H9 (cell line): ENCODE data around the gene CEBPE. TPM values are rescaled to one million over a fixed set of nuclear protein-coding genes. Genes with fewer than 3 reads are reported as not detected.
A peak's percentile ranks its signal among the peaks of the same experiment; 100 is the strongest.

Source experiments
- DNase-seq: peaks from one replicate; pipeline ENCODE4 v3.0.0-alpha.2; 2017
- H2AFZ ChIP-seq: one replicate; pipeline ENCODE4 v1.6.1; 2013; ENCODE audit warnings: mild to moderate bottlenecking, low read length, control low read depth, moderate library complexity
- H2AK5ac ChIP-seq: 2 replicates; pipeline ENCODE4 v1.6.1; 2013; ENCODE audit warnings: low read length, control low read depth, mixed read lengths; ENCODE audit not compliant: insufficient read length
- H2BK120ac ChIP-seq: one replicate; pipeline ENCODE4 v1.6.1; 2013; ENCODE audit warnings: low read depth, mild to moderate bottlenecking, low read length, control low read depth, inconsistent platforms; ENCODE audit not compliant: poor library complexity, severe bottlenecking
- H2BK12ac ChIP-seq: 2 replicates; pipeline ENCODE4 v1.6.1; 2013; ENCODE audit warnings: low read length, control low read depth, mixed read lengths, low read depth; ENCODE audit not compliant: insufficient read length
- H2BK15ac ChIP-seq: 2 replicates; pipeline ENCODE4 v1.6.1; 2013; ENCODE audit warnings: low read depth, low read length, control low read depth
- H2BK20ac ChIP-seq: one replicate; pipeline ENCODE4 v1.6.1; 2013; ENCODE audit warnings: low read depth, mild to moderate bottlenecking, low read length, control low read depth, inconsistent platforms; ENCODE audit not compliant: poor library complexity, severe bottlenecking
- H2BK5ac ChIP-seq: 2 replicates; pipeline ENCODE4 v1.6.1; 2013; ENCODE audit warnings: low read length, control low read depth, mixed read lengths; ENCODE audit not compliant: insufficient read length
- H3K14ac ChIP-seq: 2 replicates; pipeline ENCODE4 v1.6.1; 2013; ENCODE audit warnings: low read length, control low read depth; ENCODE audit not compliant: insufficient read depth
- H3K18ac ChIP-seq: 2 replicates; pipeline ENCODE4 v1.6.1; 2013; ENCODE audit warnings: low read depth, mild to moderate bottlenecking, mixed read lengths, low read length, control low read depth; ENCODE audit not compliant: insufficient read length
- H3K23ac ChIP-seq: 2 replicates; pipeline ENCODE4 v1.6.1; 2013; ENCODE audit warnings: low read length, control low read depth, mixed read lengths, low read depth; ENCODE audit not compliant: insufficient read length
- H3K23me2 ChIP-seq: 2 replicates; pipeline ENCODE4 v1.6.1; 2013; ENCODE audit warnings: low read depth, mild to moderate bottlenecking, mixed read lengths, low read length, control low read depth; ENCODE audit not compliant: insufficient read length, poor library complexity, severe bottlenecking
- H3K27ac ChIP-seq: 2 replicates; pipeline ENCODE4 v1.5.1; 2013; ENCODE audit warnings: low read length, control low read depth, mixed read lengths, low read depth; ENCODE audit not compliant: insufficient read length
- H3K27me3 ChIP-seq: 2 replicates; pipeline ENCODE4 v1.6.1; 2013; ENCODE audit warnings: low read length, control low read depth, inconsistent platforms; ENCODE audit not compliant: insufficient read depth
- H3K4ac ChIP-seq: 2 replicates; pipeline ENCODE4 v1.6.1; 2013; ENCODE audit warnings: low read depth, mild to moderate bottlenecking, control low read depth, inconsistent platforms, low read length, moderate library complexity
- H3K4me1 ChIP-seq: 2 replicates; pipeline ENCODE4 v1.6.1; 2013; ENCODE audit warnings: low read length, control low read depth, inconsistent platforms; ENCODE audit not compliant: insufficient read depth
- H3K4me2 ChIP-seq: 2 replicates; pipeline ENCODE4 v1.6.1; 2013; ENCODE audit warnings: low read length, control low read depth, mixed read lengths; ENCODE audit not compliant: insufficient read length, insufficient read depth
- H3K56ac ChIP-seq: 2 replicates; pipeline ENCODE4 v1.6.1; 2013; ENCODE audit warnings: low read depth, mild to moderate bottlenecking, mixed read lengths, low read length, control low read depth; ENCODE audit not compliant: insufficient read length
- H3K79me1 ChIP-seq: 2 replicates; pipeline ENCODE4 v1.6.1; 2013; ENCODE audit warnings: low read depth, mild to moderate bottlenecking, moderate library complexity, low read length, control low read depth, inconsistent platforms; ENCODE audit not compliant: insufficient read depth, poor library complexity, severe bottlenecking
- H3K79me2 ChIP-seq: 2 replicates; pipeline ENCODE4 v1.6.1; 2013; ENCODE audit warnings: low read length, control low read depth, inconsistent platforms; ENCODE audit not compliant: insufficient read depth
- H3K9ac ChIP-seq: 2 replicates; pipeline ENCODE4 v1.6.1; 2013; ENCODE audit warnings: low read length, control low read depth, mixed read lengths; ENCODE audit not compliant: insufficient read length; ENCODE audit errors: extremely low read depth
- H3K9me3 ChIP-seq: one replicate; pipeline ENCODE4 v1.6.1; 2013; ENCODE audit warnings: low read depth, low read length, inconsistent platforms; ENCODE audit not compliant: control insufficient read depth
- H3T11ph ChIP-seq: one replicate; pipeline ENCODE4 v1.6.1; 2013; ENCODE audit warnings: mild to moderate bottlenecking, low read length, control low read depth, inconsistent platforms
- H4K20me1 ChIP-seq: one replicate; pipeline ENCODE4 v1.6.1; 2013; ENCODE audit not compliant: control insufficient read depth, insufficient read length, insufficient read depth
- H4K5ac ChIP-seq: 2 replicates; pipeline ENCODE4 v1.6.1; 2013; ENCODE audit warnings: low read depth, mild to moderate bottlenecking, mixed read lengths, low read length, control low read depth; ENCODE audit not compliant: insufficient read length
- H4K8ac ChIP-seq: replicated peaks from 2 replicates; pipeline ENCODE4 v1.6.1; 2013; ENCODE audit warnings: low read length, control low read depth, mixed read lengths, low read depth; ENCODE audit not compliant: insufficient read length
- H4K91ac ChIP-seq: 2 replicates; pipeline ENCODE4 v1.6.1; 2013; ENCODE audit warnings: low read depth, mild to moderate bottlenecking, moderate library complexity, mixed read lengths, low read length, control low read depth; ENCODE audit not compliant: insufficient read length
- H3K27ac Mint-ChIP-seq, 3 experiments: 2 replicates in 2 of 3; 3 replicates in 1 of 3; pipeline ENCODE4 v1.8.0; 2020 to 2021; ENCODE audit warnings: mixed read lengths in 3 of 3, mild to moderate bottlenecking in 1 of 3, moderate library complexity in 1 of 3
- H3K27me3 Mint-ChIP-seq: 2 replicates; pipeline ENCODE4 v1.8.0; 2021; ENCODE audit warnings: low read depth, mild to moderate bottlenecking, moderate library complexity, mixed read lengths
- H3K36me3 Mint-ChIP-seq, 3 experiments: 2 replicates in 2 of 3; 3 replicates in 1 of 3; pipeline ENCODE4 v1.8.0; 2020 to 2021; ENCODE audit warnings: low read depth in 3 of 3, mixed read lengths in 3 of 3; ENCODE audit not compliant: insufficient read depth in 1 of 3
- H3K4me1 Mint-ChIP-seq, 2 experiments: 2 replicates each; pipeline ENCODE4 v1.8.0; 2020; ENCODE audit warnings: mixed read lengths in 2 of 2
- H3K4me3 Mint-ChIP-seq, 2 experiments: 2 replicates in 1 of 2; 3 replicates in 1 of 2; pipeline ENCODE4 v1.8.0; 2020 to 2021; ENCODE audit warnings: mild to moderate bottlenecking in 2 of 2, mixed read lengths in 2 of 2, moderate library complexity in 1 of 2
- H3K9me3 Mint-ChIP-seq, 2 experiments: 2 replicates in 1 of 2; 3 replicates in 1 of 2; pipeline ENCODE4 v1.8.0; 2020; ENCODE audit warnings: mild to moderate bottlenecking in 2 of 2, mixed read lengths in 2 of 2, moderate library complexity in 1 of 2
- CTCF ChIP-seq: fragments of 200-600 bp; sonication (generic); conservative IDR thresholded peaks from 3 replicates; pipeline ENCODE4 v1.8.0; 2021; ENCODE audit warnings: antibody characterized with exemption, mild to moderate bottlenecking
- WGBS: extraction: QIAGEN DNeasy Blood & Tissue Kit; methylation state at CpG from one replicate; pipeline ENCODE4 v1.1.7; 2013; ENCODE audit warnings: missing lambda C conversion rate, low lambda C conversion rate, mixed read lengths; ENCODE audit not compliant: insufficient read length; ENCODE audit errors: extremely low coverage; 5-methylcytosine and 5-hydroxymethylcytosine counted together
- total RNA-seq: library from RNA; stranded (reverse); gene quantifications from 2 replicates; pipeline ENCODE4 v1.2.1, GENCODE V29; 2021

Gene CEBPE
- total RNA-seq, 1 experiment from 2014 or later = not detected

- H4K20me1 ChIP-seq = no peaks in the 10 kb centered on the region
- H3K27me3 ChIP-seq = no peaks in the 10 kb centered on the region
- no peak overlapping the region for H3K14ac ChIP-seq
- H2AFZ ChIP-seq = no peak overlapping the region
- H3T11ph ChIP-seq = no peak overlapping the region
- no peak overlapping the region for H4K8ac ChIP-seq
- H2BK15ac ChIP-seq = no peak overlapping the region
- H3K79me1 ChIP-seq = no peaks in the 10 kb centered on the region
- peaks cover 11% of the 10 kb centered on the region for H3K4me1 ChIP-seq
- H2BK120ac ChIP-seq = no peak overlapping the region
- no peak overlapping the region for H3K23ac ChIP-seq
- no peaks in the 10 kb centered on the region for H3K9me3 ChIP-seq
- H2BK5ac ChIP-seq = no peak overlapping the region
- peak overlapping the region in 2 of 3 experiments; percentile 9 to 82; a peak in 5 of 7 replicates for H3K27ac Mint-ChIP-seq
- H3K9me3 Mint-ChIP-seq = no peaks in the 10 kb centered on the region
- no peaks in the 10 kb centered on the region; a peak in 1 of 7 replicates for H3K36me3 Mint-ChIP-seq
- H2BK20ac ChIP-seq = no peak overlapping the region
- no peak overlapping the region for H3K9ac ChIP-seq
- H3K79me2 ChIP-seq = no peaks in the 10 kb centered on the region
- H3K23me2 ChIP-seq = no peaks in the 10 kb centered on the region
- no peak overlapping the region for H2BK12ac ChIP-seq
- peaks cover 13% of the 10 kb centered on the region for H3K27me3 Mint-ChIP-seq
- H3K18ac ChIP-seq = no peak overlapping the region
- no peak overlapping the region for H4K5ac ChIP-seq
- WGBS = no CpG with 5 or more reads among the region's 9 CpGs
- no peak overlapping the region for H3K4me2 ChIP-seq
- no peak overlapping the region for H3K4ac ChIP-seq
- 0 out of 5 replicates have a peak overlapping the region, but pooled peaks of 1 of the 2 experiments have one; percentile 13 for H3K4me3 Mint-ChIP-seq
- peak; percentile 100 for TF ChIP-seq CTCF
- peak; percentile 92 for DNase-seq
- H3K27ac ChIP-seq = no peak overlapping the region
- no peak overlapping the region for H2AK5ac ChIP-seq
- H3K4me1 Mint-ChIP-seq = peaks cover 50 to 56% of the 10 kb centered on the region in 2 experiments
- no peak overlapping the region for H4K91ac ChIP-seq
- H3K56ac ChIP-seq = no peak overlapping the region
These were observed 1.6 kb upstream of the CEBPE start for GRCh38 chr14:23120541-23121251.
